HG03571 (cell line): Measurements from ENCODE around the gene PRR29.
"Not testable (repeated sequence)": the region's sequence is repeated elsewhere in the genome, so short reads cannot be mapped to it uniquely, and the experiment has no call there.

Experiments used
- ATAC-seq: cut with Tn5 transposase; IDR thresholded peaks from one replicate; pipeline ENCODE4 v1.9.1; 2021; ENCODE audit not compliant: unreplicated experiment

Gene PRR29

DNA sequence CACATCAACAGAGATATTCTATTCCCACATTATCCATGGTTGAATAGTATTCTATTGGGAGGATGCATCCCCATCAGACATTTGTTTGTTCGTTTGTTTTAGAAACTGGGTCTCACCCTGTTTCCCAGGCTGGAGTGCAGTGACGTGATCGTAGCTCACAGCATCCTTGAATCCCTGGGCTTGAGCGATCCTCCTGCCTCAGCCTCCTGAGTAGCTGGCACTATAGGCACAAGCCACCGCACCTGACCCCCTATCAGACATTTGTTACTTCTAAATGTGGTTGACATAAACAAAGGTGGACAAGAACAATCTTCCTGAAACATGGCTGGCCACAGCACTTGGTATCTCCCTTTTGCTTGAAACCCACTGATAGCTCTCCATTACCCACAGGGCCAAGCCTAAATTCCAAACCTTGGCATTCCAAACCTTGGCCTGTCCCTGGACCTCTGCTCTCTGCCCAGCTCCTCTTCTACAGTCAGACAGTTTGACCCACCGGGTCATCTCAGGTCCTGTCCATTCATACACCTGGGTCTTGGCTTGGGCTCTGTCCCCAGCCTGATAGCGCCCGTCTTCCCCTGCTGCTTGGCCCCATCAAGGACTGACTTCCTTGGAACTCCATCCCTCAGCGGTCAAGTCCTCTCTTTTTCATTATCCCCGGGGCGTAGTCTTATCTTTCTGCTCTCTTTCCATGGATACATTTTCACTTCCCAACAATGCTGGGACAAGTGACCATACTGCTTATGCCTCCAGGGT lies 1.5 kb upstream of the PRR29 start:
- ATAC-seq: no peak

DNA sequence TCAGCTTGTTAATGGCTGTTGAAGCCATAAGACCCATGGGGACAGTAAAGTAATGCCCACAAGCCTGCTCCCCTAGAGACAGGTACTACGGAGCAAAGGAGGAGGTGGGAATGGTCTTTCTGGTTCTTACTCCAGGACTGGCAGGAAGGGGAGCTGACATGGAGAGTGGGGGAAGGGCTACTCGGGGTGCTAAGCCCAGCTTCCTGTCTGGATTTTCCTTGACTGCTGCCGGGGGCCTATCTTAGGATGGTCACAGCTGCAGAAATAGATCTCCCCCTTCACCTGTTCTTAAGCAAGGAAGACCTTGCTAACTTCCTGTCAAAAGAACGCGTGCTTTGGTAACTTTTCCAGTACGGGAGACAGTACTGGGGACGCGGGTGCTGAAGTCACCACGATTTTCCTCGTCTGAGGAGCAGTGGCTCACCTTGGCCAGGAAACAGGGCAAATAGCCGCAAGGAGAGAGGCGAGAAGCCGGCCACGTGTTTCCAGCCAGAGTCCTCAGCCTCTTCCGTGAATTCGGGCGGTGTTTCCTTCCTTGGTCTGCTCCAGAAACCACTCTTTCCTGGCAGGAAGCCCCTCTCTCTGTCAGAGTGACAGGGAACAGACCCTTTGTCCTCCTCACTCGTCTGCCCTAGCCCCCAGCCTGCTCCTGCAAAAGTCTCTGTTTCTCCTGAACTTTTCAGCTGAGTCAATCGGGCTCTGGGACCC lies 656 bp upstream of the PRR29 start:
- ATAC-seq: no peak

DNA sequence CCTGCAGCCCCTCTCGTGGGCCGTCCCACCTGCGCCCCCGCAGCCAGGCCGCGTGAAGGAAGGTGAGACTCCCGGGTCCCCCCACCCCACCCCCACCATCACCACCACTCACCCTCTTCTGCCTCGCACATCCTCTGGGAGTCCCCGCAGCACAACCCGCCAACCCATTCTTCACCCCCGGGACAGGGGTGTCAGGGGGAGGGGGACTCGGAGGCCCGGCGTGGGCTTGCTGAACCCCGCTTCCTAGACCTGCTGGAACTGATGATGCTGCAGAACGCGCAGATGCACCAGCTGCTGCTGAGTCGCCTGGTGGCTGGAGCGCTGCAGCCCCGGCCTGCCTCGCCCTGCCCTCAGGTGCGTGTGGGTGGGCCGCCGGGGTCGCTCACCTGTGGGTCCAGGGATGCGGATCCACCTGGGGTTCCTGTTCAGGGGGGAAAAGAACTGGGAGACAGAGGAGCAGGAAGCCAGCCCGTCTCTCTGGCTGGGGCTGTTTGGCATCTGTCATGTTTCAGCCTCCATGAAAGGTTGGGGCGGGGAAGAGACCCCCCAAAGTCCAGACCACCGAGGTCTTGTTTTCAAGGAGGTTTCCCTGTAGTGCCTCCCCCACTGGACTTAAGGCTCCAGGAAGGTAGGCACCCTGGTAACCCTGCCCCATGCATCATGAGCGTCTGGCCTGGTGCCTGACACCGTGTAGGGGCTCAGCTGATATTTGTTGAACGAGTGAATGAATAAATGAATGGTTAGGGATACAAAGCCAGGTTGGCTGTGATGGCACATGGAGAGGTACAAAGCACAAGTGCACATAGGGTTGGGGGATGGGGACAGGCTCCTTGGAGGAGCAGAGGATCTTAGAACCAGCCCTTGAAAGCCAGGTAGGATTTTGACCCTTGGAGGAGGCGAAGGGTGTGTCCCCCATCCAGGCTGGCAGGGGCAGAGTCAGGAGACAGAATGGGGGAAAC lies 849 bp downstream of the PRR29 start:
- no peak for ATAC-seq

DNA sequence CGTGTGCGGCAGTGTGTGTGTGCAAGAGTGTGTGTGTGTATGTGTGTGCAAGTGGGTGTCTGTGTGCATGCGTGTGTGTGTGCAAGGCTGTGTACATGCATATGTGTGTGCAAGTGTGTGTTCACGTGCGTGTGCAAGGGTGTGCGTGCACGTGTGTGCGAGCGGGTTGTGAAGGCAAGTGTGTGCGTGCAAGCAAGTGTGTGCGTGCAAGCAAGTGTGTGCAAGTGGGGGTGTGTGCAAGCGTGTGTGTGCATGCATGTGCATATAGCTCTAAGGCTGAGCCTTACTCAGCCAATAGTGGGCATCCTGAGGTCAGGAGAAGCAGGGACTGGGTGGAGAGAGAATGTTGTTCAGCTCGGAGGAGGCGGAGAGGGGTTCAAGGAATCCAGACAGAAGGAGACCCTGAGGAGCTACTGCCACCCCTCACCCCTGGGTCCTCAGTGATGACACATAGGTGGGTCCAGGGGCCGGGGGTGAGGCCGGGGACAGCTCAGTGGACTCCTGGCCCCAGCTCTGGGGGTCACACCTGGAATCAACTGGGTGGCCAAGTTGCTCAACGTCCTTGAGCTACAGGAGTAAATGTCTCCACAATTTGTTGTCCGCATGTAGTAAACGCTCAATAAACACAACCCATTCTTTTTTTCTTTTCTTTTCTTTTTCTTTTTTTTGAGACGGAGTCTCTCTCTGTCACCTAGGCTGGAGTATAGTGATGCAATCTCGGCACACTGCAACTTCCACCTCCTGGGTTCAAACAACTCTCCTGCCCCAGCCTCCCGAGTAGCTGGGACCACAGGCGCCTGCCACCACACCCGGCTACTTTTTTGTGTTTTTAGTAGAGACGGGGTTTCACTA lies 1.8 kb downstream of the PRR29 start:
- ATAC-seq: no peak

DNA sequence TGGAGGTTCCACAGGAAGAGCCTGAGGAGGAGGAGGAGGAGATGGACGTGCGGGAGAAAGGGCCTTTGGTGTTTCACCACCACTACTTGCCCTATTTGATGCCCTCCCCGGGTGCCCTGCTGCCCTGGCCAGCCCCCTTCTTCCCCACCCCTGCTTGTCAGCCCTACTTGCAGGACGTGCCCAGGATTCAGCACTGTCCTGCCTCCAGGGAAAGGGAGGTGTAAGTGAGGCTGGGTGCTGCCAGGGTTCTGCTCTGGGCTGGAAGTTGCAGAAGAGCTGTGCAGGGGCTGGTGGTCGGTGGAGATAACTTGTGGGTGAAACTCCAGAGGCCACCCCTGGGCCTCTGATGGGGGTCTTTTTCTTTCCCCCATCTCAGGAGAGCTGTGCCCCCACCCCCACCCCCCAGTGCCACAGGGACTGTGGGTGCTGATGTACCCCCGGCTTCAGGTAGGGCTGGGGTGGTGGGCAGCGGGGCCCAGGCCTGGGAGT lies 3.0 kb downstream of the PRR29 start:
- ATAC-seq: no peak

DNA sequence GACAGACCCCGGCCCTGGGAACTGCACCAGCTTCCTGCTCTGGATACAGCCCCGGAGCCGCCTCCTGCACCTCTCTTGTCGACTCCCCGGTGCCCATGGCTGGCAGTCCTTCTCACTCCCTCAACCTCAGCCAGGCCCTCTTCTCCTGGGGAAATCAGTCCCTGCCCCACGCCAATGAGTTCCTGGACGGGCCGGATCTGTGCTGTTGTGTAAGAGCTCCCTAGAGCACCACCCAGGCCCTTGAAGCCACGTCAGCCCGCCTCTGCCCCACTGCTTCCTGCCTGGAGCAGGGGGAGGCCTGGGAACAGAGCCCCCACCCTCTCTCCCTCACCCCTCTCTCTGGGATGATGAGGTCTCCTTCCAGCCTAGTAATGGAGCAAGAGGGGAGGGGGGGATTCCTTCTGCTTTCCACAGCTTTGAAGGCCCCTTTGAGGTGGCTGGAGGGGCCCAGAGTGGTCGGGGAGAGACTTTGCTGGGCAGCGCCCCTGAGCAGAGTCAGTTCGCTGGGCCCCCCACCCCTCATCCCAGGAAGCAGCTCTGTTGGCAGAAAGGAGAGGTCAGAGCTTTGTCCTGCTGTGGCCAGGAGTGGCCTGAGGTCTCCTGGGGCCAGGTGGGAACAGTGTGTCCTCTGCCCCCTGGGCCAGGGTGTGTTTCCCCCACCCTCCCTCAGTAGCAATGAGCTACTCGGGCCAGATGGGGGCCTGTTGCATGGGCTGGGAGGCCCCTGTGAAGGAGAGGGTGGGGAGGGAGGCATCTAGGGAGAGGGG lies 3.8 kb downstream of the PRR29 start:
- no peak for ATAC-seq

DNA sequence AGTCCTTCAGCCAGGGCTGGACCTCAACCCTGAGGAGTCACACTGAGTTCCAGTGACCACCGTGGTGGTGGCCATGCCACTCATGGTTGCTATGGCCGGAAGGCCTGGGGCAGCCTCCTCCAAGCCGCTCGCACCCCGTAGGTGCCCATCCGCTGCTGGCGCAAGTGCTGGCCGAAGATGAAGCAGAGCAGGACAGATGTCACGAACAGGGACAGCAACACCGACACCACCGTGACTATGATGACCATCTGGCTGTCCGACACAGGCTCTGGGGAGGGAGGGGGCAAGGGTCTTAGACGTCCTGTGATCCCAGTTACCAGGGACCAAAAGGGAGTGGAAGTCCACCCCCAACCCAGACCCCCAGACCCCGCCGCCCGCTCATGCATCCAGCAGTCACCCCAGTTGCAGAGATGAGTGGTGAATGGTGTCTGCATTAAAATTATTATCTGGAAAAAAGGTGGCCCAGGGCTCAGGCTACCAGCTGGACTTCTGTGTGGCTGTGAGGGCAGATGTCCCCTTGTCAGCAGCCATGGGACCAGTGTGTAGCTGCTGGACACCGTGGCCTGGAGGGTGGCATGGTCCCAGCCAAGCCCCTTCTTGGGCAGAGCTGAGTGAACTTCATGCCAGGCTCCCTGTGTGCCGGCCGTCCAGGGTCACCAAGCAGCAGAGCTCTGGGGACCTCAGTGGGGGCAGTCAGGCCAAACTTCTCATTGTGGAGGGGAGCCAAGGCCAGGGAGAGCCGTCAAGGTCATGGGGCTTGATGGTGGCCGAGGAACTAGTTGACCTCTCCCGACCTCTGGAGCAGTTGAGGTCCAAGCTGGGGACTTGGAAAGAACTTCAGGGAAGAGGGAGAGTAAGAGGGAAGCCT lies 4.7 kb downstream of the PRR29 start:
- no peak for ATAC-seq

DNA sequence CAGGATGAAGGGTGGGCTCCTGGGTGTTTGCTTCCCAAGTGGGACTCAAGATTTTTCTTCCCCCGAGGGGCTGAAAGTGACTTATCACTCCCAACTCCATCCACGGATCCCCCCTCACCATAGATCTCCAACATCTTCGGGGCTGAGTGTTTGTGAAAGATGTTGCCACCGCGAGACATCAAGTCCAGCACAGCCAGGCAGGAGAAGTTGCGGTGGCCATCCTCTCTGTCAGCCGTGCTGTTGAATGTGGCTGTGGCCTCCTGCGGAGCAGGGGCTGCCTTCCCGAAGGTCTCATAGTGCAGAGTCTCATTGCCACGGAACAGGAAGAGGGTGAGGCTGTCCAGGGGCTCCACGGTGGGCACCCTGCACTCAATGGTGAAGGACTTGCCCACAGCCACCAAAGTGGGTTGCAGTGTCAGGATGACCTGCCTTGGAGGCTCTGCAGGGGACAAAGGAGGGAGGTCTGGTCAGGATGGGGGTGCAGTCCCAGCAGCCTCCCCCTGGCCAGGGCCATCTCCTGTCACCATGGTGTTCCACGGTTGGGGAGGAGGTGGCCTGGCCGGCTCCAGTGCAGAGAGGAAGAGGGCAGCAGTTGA lies 5.5 kb downstream of the PRR29 start:
- ATAC-seq: no peak

DNA sequence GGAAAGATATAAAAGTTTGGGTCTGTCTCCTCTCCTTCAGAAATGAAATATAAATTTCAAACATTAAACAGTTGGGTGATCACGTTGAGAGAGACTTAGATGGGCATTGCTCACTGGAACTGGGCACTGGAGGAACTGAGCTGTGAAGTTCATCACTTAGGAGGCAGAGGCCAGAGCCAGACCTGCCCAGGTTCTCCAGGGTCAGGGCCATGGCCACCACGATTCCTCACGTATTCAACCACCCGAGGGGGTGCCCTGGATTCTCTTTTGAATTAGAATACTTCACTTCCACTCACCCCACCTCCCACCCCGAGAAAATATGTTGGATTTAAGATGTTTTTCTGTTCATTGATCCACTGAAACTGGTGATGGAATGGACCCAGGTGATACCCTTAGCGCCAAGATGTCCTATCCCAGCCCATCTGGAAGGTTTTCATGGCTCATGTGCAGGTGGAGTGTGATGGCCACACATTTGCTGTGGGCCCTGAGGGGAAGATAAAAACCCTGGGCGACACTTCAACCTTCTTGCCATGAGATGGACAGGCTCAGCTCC lies 6.1 kb downstream of the PRR29 start:
- no peak for ATAC-seq

DNA sequence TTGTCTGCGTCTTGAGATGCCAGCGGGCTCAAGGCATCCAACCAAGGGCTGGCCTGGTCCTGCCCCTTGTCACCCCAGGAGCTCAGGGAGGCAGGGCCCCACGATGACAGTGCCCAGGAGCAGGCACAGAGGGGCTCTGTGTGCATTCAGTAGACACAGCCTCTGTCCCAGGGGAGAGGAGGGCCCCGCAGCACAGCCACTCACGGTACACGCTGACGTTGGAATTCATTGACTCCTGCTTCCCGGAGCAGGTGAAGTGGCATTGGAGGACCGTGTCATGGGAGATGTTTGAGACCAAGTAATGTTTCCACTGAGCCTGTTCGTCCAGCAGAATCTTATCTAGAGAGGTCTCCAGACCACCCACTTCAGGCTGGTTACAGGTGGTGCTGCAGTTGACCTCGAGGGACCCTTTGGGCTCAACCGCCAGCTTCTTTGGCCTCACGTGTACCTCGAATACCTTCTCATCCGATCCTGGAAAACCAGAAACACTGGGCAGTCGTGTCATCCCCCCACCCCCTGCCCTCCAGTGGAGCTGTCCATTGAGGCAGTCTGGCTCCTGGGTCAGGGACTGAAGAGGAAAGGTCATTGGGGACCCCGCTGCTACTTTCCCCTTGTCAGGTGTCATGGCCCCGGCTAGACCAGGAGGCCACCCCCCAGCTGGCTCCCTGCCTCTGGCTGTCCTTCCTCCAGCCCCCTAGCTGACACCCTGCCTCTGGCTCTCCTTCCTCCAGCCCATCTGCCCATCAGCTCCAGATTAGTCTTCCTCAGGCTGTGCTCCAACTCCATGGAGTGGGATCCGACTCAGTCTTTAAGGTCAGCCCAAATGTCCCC lies 7.0 kb downstream of the PRR29 start:
- ATAC-seq: no peak

DNA sequence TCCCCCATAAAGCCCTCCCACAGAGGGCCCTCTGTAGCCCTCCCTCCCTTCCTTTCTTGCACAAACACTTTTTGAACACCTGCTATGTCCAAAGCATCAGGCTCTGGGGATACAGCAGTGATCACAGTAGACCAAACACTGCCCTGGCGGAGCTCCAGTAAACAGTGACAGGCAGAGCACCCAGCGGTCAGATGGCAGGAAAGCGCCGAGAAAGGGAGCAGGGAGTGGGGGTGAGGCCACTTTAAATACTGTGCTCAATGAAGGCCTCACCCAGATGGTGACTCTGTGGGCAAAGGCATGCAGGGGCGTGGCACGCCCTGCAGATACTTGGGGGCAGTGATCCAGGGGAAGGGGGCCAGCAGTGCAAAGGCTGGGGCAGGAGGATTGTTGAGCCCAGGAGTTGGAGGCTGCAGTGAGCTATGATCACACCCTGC lies 7.6 kb downstream of the PRR29 start:
- ATAC-seq: no peak

DNA sequence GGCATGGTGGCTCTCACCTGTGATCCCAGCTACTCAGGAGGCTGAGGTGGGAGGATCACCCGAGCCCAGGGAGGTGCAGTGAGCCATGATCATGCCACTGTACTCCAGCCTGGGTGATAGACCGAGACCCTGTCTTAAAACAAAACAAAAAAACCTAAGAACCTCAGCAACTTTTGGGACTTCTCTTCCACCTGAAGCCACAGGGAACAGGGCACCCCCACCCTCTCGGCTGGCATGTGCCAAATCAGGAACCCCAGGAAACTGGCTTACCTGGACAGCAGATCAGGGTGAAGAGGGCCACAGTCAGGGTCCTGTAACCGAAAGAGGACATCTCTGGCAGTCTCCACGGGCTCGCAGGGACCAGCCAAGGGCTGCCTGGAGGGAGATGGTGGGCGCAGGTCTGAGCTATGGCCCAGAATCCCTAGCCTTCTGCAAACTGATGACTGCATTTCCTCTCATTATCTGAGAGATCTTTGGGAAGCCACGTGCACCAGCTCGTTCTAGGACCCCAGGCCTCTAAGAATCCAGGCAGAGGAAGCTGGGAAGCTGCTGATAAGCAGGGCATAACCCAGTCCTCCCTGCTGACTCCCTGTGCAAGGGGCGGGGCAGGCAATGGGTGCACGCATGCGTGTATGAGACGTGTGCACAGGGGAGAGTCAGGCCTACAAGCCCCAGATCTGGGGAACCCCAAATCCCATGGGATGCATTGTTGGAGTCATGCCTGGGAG lies 8.4 kb downstream of the PRR29 start:
- no peak for ATAC-seq

DNA sequence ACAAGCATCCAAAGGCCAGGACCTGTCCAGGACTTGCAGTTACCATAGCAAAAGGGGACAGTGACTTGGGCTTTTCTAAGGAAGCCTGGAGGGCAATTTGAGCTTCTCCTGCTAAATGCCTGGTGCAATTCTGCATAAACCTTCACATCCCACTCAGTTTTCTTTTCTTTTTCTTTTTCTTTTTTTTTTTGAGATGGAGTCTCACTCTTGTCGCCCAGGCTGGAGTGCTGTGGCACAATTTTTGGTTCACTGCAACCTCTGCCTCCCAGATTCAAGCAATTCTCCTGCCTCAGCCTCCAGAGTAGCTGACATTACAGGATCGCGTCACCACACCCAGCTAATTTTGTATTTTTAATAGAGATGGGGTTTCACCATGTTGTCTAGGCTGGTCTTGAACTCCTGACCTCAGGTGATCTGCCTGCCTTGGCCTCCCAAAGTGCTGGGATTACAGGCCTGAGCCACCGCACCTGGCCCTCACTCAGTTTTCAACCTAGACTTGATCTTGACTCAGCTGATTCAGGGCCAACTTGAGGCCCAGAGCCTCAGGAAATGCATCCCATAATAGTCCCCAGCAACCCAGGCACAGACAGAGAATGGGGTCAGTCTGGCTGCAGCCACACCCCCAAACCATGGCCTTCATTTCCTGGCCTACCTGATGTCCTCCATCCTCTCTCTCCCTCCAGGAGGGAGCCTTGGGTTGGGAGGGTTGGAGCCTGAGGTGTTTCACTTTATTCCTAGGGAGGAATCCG lies 9.1 kb downstream of the PRR29 start:
- ATAC-seq: not testable (repeated sequence)

DNA sequence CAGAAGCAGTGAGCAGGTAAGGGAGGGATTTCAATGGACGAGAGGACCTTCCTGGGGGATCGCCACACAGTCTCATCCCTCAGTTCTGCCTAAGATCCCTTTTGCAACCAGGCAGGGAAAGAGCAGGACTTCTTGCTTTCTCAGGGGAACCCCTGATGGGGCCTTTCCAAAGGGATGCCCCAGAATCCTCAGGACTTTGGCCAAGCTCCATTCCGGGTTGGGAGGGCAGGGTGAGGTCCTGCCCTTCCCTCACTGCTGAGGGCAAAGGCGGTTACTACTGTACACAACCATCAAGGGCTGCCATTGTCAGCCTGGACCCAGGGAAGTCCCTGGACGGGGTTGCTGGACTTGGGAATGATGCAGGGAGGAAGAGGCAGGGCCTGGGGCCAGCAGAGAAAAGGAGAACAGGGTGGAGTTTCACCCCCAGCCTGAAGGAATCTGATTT lies 9.7 kb downstream of the PRR29 start:
- no peak for ATAC-seq

DNA sequence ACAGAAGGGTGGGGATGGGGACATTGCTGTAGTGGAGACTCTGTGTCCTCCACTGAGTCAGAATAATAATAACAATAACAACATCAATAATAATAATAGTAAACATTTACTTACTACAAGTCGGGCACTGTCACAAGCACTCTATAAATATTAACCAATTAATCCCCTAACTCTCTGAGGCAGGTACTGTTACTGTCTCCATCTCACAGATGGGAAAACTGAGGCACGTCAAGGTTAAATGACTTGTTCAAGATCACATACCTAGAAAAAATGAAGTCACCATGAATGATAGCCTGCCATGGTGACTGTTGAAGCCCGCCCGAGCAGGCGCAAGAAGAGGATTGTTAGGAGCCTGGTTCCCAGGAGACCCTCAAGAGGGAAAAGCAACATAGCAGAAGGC lies 10.2 kb downstream of the PRR29 start:
- ATAC-seq: no peak

DNA sequence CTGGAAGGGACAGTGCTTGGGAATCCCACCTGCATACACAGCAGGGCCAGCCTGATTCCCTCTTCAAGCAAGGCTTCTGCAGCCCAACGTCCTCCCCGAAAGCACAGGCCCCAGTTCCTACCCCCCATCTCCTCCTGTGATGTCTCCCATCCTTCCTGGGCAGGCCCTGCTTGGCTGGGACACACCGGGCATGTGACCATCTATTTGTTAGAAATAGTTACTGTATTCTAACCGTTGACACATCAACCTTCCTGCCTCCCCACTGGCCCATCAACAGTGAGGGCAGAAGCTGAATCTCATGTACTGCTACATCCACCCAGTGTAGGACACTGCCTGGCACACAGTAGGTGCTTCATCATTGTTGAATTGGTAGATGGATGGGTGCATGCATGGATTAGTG lies 10.7 kb downstream of the PRR29 start:
- no peak for ATAC-seq
